ENCODE measurements around the gene SAMM50. TPM values are rescaled to one million over a fixed set of nuclear protein-coding genes. Genes with fewer than 3 reads are reported as not detected.

SAMM50 gene
- total RNA-seq, 1 donor from 2014 or later: 38.7 TPM

- no peak for DNase-seq (ENCODE audit: low spot score)
These were observed 21.9 kb downstream of the SAMM50 start for GRCh38 chr22:43976861-43977795.

GRCh38 chr22:43978558-43978957 lies 23.3 kb downstream of the SAMM50 start:
- DNase-seq (ENCODE audit: low spot score): no peak

- DNase-seq (ENCODE audit: low spot score): no peak
These were observed 25.3 kb downstream of the SAMM50 start for GRCh38 chr22:43980579-43980978.

- DNase-seq (ENCODE audit: low spot score): no peak
These were observed 25.8 kb downstream of the SAMM50 start for GRCh38 chr22:43980996-43981395.

GRCh38 chr22:43983808-43984207 lies 28.6 kb downstream of the SAMM50 start:
- DNase-seq (ENCODE audit: low spot score): no peak

- no peak for DNase-seq (ENCODE audit: low spot score)
These were observed 30.3 kb downstream of the SAMM50 start for GRCh38 chr22:43985532-43985931.

- no peak for DNase-seq (ENCODE audit: low spot score)
These were observed 33.0 kb downstream of the SAMM50 start for GRCh38 chr22:43988116-43988820.

- DNase-seq (ENCODE audit: low spot score): no peak
These were observed 33.7 kb downstream of the SAMM50 start for GRCh38 chr22:43988960-43989359.

GRCh38 chr22:43990044-43990443 lies 34.8 kb downstream of the SAMM50 start:
- no peak for DNase-seq (ENCODE audit: low spot score)

- no peak for DNase-seq (ENCODE audit: low spot score)
These were observed 36.2 kb downstream of the SAMM50 start for GRCh38 chr22:43991316-43992020.

GRCh38 chr22:43992331-43992821 lies 37.1 kb downstream of the SAMM50 start:
- no peak for DNase-seq (ENCODE audit: low spot score)

- no peak for DNase-seq (ENCODE audit: low spot score)
These were observed 38.0 kb downstream of the SAMM50 start for GRCh38 chr22:43993072-43993760.

- no peak for DNase-seq (ENCODE audit: low spot score)
These were observed 38.8 kb downstream of the SAMM50 start for GRCh38 chr22:43994006-43994405.

GRCh38 chr22:43994416-43994815 lies 39.2 kb downstream of the SAMM50 start:
- no peak for DNase-seq (ENCODE audit: low spot score)

- no peak for DNase-seq (ENCODE audit: low spot score)
These were observed 39.9 kb downstream of the SAMM50 start for GRCh38 chr22:43995057-43995685.

- DNase-seq (ENCODE audit: low spot score): no peak
These were observed 40.5 kb downstream of the SAMM50 start for GRCh38 chr22:43995798-43996169.

- peak; percentile 83 for DNase-seq (ENCODE audit: low spot score)
These were observed 41.1 kb downstream of the SAMM50 start for GRCh38 chr22:43996170-43996980.

- DNase-seq (ENCODE audit: low spot score): no peak
These were observed 41.7 kb downstream of the SAMM50 start for GRCh38 chr22:43996981-43997265.

- DNase-seq (ENCODE audit: low spot score): no peak
These were observed 43.5 kb downstream of the SAMM50 start for GRCh38 chr22:43998679-43999264.

GRCh38 chr22:43999378-43999777 lies 44.1 kb downstream of the SAMM50 start:
- no peak for DNase-seq (ENCODE audit: low spot score)
